WTC11 (cell line): Measurements from ENCODE around the gene SLC15A4.
"Not testable (repeated sequence)": the region's sequence is repeated elsewhere in the genome, so short reads cannot be mapped to it uniquely, and the experiment has no call there.

Experiments used
- CTCF ChIP-seq: fragments of 200-600 bp; IDR thresholded peaks from 2 replicates; pipeline ENCODE4 v1.8.0; 2022; ENCODE audit warnings: antibody characterized with exemption
- ZBTB43 ChIP-seq: sonication (generic); formaldehyde crosslinking; IDR thresholded peaks from 2 replicates; pipeline ENCODE4 v1.8.1; 2023; ENCODE audit warnings: mild to moderate bottlenecking, missing genetic modification reagents

- TF ChIP-seq ZBTB43 (CRISPR knock-in tag); CTCF: not testable (repeated sequence)
These were observed 18.4 kb downstream of the SLC15A4 start for GRCh38 chr12:128805406-128805805.
